A549 (cell line): ENCODE measurements around the gene IQCE. TPM values are rescaled to one million over a fixed set of nuclear protein-coding genes. Genes with fewer than 3 reads are reported as not detected.

Experiments used
- ATAC-seq, 2 experiments: fragments of 200-7000 bp in 1 of 2; fragments of >200 bp in 1 of 2; cut with Nextera tagmentation in 1 of 2; cut with Tn5 transposase in 1 of 2; 3 replicates each; pipeline versions ENCODE4 v1.8.0 to v1.9.1; 2018 to 2020; ENCODE audit warnings: mild to moderate bottlenecking in 1 of 2, moderate library complexity in 1 of 2
- CTCF ChIA-PET: fragments of 300-600 bp; sonication (Branson Sonifier 250); formaldehyde crosslinking; extraction: SDS; loops from one replicate; lab custom pipeline; 2021; ENCODE audit warnings: antibody characterized with exemption, inconsistent platforms; lab: Yijun Ruan, JAX
- POLR2A ChIA-PET: fragments of 350-600 bp; formaldehyde crosslinking; extraction: SDS; loops from one replicate; lab custom pipeline; 2021; ENCODE audit warnings: antibody characterized with exemption, inconsistent platforms; lab: Yijun Ruan, JAX
- DNase-seq, 2 experiments: peaks; one replicate each; pipeline versions ENCODE4 v3.0.0 to v3.0.0-alpha.2; 2011 to 2016; ENCODE audit warnings: low read depth in 1 of 2, low spot score in 1 of 2
- FAIRE-seq: peaks from 2 replicates; lab custom pipeline; 2011; peaks lifted over from hg19 to GRCh38; lab: Jason Lieb, UNC
- H3K27ac ChIP-seq, 2 experiments: fragments of >200 bp; sonication (Bioruptor Twin); formaldehyde crosslinking; 3 replicates each; pipeline ENCODE4 v1.5.1; 2016 to 2017
- H3K4me1 ChIP-seq: fragments of >200 bp; sonication (Bioruptor Twin); formaldehyde crosslinking; 3 replicates; pipeline ENCODE4 v1.6.1; 2016
- H3K4me2 ChIP-seq: fragments of >200 bp; sonication (Bioruptor Twin); formaldehyde crosslinking; 3 replicates; pipeline ENCODE4 v1.6.1; 2016
- H3K4me3 ChIP-seq: fragments of >200 bp; sonication (Bioruptor Twin); formaldehyde crosslinking; 3 replicates; pipeline ENCODE4 v1.5.1; 2016
- H3K9me3 ChIP-seq: fragments of >200 bp; sonication (Bioruptor Twin); formaldehyde crosslinking; 3 replicates; pipeline ENCODE4 v1.6.1; 2016
- BCL3 ChIP-seq: fragments of >200 bp; sonication (Bioruptor Twin); formaldehyde crosslinking; IDR thresholded peaks from 3 replicates; pipeline ENCODE4 v1.6.1; 2016
- CBX2 ChIP-seq: fragments of 200-600 bp; sonication (generic); IDR thresholded peaks from 2 replicates; pipeline ENCODE4 v1.6.1; 2016; ENCODE audit warnings: low read depth, mild to moderate bottlenecking, borderline replicate concordance
- EHF ChIP-seq: fragments of 250-450 bp; sonication (Bioruptor Pico); IDR thresholded peaks from 2 replicates; pipeline ENCODE4 v1.5.0; 2020; ENCODE audit warnings: mild to moderate bottlenecking
- EHMT2 ChIP-seq: fragments of 200-600 bp; sonication (generic); IDR thresholded peaks from 2 replicates; pipeline ENCODE4 v1.6.1; 2016; ENCODE audit warnings: antibody characterized with exemption, low read depth, mild to moderate bottlenecking, moderate library complexity
- FOSB ChIP-seq: fragments of 250-450 bp; sonication (Bioruptor Pico); IDR thresholded peaks from 2 replicates; pipeline ENCODE4 v1.5.0; 2020; ENCODE audit warnings: mild to moderate bottlenecking, moderate library complexity
- FOSL2 ChIP-seq, 2 experiments: fragments of 450-650 bp in 1 of 2; fragments of >200 bp in 1 of 2; sonication (Bioruptor Twin) in 1 of 2; formaldehyde crosslinking; IDR thresholded peaks; 2 replicates each; pipeline versions ENCODE4 v1.5.0 to v1.6.1; 2016 to 2020; ENCODE audit warnings: mild to moderate bottlenecking in 1 of 2, moderate library complexity in 1 of 2
- FOXS1 ChIP-seq: fragments of 250-450 bp; sonication (Bioruptor Pico); IDR thresholded peaks from 2 replicates; pipeline ENCODE4 v1.5.0; 2020; ENCODE audit warnings: mild to moderate bottlenecking, moderate library complexity
- HEYL ChIP-seq: fragments of 250-450 bp; sonication (Bioruptor Pico); IDR thresholded peaks from 2 replicates; pipeline ENCODE4 v1.8.0; 2021; ENCODE audit warnings: mild to moderate bottlenecking, moderate library complexity
- HOXA7 ChIP-seq: fragments of 250-450 bp; sonication (Bioruptor Pico); IDR thresholded peaks from 2 replicates; pipeline ENCODE4 v1.5.0; 2020; ENCODE audit warnings: mild to moderate bottlenecking, moderate library complexity
- JUN ChIP-seq, 2 experiments: fragments of >200 bp; sonication (Bioruptor Twin); formaldehyde crosslinking; IDR thresholded peaks; 2 replicates in 1 of 2; 3 replicates in 1 of 2; pipeline ENCODE4 v1.6.1; 2016 to 2017
- MAFK ChIP-seq: fragments of 450-650 bp; IDR thresholded peaks from 2 replicates; pipeline ENCODE4 v1.6.1; 2014; ENCODE audit not compliant: partially characterized antibody
- MAZ ChIP-seq: fragments of 150-350 bp; IDR thresholded peaks from 2 replicates; pipeline ENCODE4 v1.6.1; 2014; ENCODE audit warnings: antibody characterized with exemption, low read depth, low read length, borderline replicate concordance
- MYC ChIP-seq: IDR thresholded peaks from 2 replicates; pipeline ENCODE4 v1.6.1; 2012; ENCODE audit warnings: mild to moderate bottlenecking, inconsistent platforms, low read length, improper control_type of control experiment, borderline replicate concordance
- NFE2L2 ChIP-seq: fragments of 150-350 bp; conservative IDR thresholded peaks from 2 replicates; pipeline ENCODE4 v1.6.1; 2014; ENCODE audit warnings: low read length
- RARB ChIP-seq: fragments of 250-450 bp; sonication (Bioruptor Pico); IDR thresholded peaks from 2 replicates; pipeline ENCODE4 v1.8.0; 2021; ENCODE audit warnings: mild to moderate bottlenecking, moderate library complexity
- RFX5 ChIP-seq: fragments of 450-650 bp; IDR thresholded peaks from 2 replicates; pipeline ENCODE4 v1.7.1; 2014; ENCODE audit warnings: antibody characterized with exemption, mild to moderate bottlenecking, moderate library complexity
- SREBF2 ChIP-seq: fragments of 450-650 bp; IDR thresholded peaks from 2 replicates; pipeline ENCODE4 v1.6.1; 2014; ENCODE audit warnings: mild to moderate bottlenecking, moderate library complexity
- TFCP2L1 ChIP-seq: fragments of 250-450 bp; sonication (Bioruptor Pico); IDR thresholded peaks from 2 replicates; pipeline ENCODE4 v1.5.0; 2021; ENCODE audit warnings: mild to moderate bottlenecking
- ZFP36 ChIP-seq: fragments of 450-650 bp; IDR thresholded peaks from 2 replicates; pipeline ENCODE4 v1.6.1; 2014; ENCODE audit warnings: borderline replicate concordance; ENCODE audit not compliant: partially characterized antibody
- ZNF302 ChIP-seq: fragments of 250-450 bp; sonication (Bioruptor Pico); IDR thresholded peaks from 2 replicates; pipeline ENCODE4 v1.9.0; 2021; ENCODE audit warnings: inconsistent platforms, mild to moderate bottlenecking, moderate library complexity
- WGBS: methylation state at CpG from one replicate; pipeline ENCODE4 v1.1.6; 2017; ENCODE audit errors: missing lambda C conversion rate; 5-methylcytosine and 5-hydroxymethylcytosine counted together
- polyA plus RNA-seq, 4 experiments: library from polyadenylated mRNA; depleted of rRNA in 3 of 4; stranded (reverse); fragments of >200 nt; fragmentation: RNase III in 1 of 4; extraction: RNeasy Plus Mini Kit Qiagen cat#74134 plus additional on column Dnase treatment in 1 of 4; gene quantifications; 2 replicates in 3 of 4; 3 replicates in 1 of 4; pipeline ENCODE4 v1.2.3, GENCODE V29; 2011 to 2017
- TF ChIP-seq, protein P1 (sequence below): fragments of >200 bp; sonication (Bioruptor Twin); formaldehyde crosslinking; IDR thresholded peaks from 2 replicates; pipeline ENCODE4 v1.6.1; 2016
- TF ChIP-seq, protein P2 (sequence below): fragments of >200 bp; sonication (Bioruptor Twin); formaldehyde crosslinking; IDR thresholded peaks from 3 replicates; pipeline ENCODE4 v1.5.1; 2016
- TF ChIP-seq, protein P3 (sequence below): fragments of 150-350 bp; IDR thresholded peaks from 2 replicates; pipeline ENCODE4 v1.6.1; 2014; ENCODE audit warnings: low read depth, mild to moderate bottlenecking, low read length
- TF ChIP-seq, protein P4 (sequence below): fragments of 250-450 bp; sonication (Bioruptor Pico); IDR thresholded peaks from 2 replicates; pipeline ENCODE4 v1.5.0; 2021; ENCODE audit warnings: mild to moderate bottlenecking, moderate library complexity, borderline replicate concordance
- TF ChIP-seq, protein P5 (sequence below): IDR thresholded peaks from 2 replicates; pipeline ENCODE4 v1.6.1; 2012

Gene IQCE
- polyA plus RNA-seq, 2 of the 4 experiments (the other 2 are of a cell fraction) = 10.6 to 13.0 TPM

DNA sequence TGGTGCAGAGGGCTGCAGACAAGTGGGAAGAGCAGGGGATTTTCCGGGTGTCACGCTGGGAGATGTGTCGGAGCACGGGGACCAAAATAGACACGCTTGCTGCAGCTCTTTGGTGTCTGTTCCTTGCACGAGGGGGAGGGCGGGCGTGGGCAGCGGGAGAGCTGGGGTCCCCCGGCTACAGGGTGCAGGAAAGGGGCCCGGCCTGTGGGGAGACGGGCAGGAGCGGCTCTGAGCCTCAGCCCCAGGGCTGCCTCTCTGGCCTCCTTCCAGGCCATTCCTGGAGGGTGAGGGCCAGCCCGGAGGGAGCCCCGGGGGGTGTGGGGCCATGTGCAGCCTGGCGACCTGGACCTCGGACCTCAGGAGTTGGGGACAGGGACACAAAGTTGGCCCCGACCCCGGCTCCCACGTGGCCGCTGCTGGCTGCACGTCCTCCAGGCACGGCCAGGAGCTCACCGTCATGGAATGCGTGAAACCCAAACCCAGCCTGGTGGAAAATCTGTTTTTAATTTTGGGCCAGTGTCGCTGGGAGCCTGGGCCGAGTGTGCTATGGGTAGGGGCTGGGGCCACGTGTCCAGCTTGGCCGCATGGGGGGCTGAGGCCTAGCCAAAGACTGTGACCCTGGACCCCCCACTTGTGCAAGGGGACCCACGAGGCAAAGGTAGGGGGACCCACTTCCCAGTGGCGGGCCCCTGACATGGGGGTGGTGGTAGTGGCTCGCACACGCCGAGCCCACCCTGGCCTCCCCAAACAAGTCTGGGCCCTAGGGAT lies 79.6 kb downstream of the IQCE start:
- Histone ChIP-seq H3K4me2 (no peak overlapping the region), H3K4me3 (no peak overlapping the region), H3K9me3 (no peaks in the 10 kb centered on the region), H3K27ac (no peak overlapping the region), H3K4me1 (peaks cover 42% of the 10 kb centered on the region)
- TF ChIP-seq, protein P1, sequence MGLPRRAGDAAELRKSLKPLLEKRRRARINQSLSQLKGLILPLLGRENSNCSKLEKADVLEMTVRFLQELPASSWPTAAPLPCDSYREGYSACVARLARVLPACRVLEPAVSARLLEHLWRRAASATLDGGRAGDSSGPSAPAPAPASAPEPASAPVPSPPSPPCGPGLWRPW = no peak
- no peak for TF ChIP-seq MAFK
- TF ChIP-seq, protein P2, sequence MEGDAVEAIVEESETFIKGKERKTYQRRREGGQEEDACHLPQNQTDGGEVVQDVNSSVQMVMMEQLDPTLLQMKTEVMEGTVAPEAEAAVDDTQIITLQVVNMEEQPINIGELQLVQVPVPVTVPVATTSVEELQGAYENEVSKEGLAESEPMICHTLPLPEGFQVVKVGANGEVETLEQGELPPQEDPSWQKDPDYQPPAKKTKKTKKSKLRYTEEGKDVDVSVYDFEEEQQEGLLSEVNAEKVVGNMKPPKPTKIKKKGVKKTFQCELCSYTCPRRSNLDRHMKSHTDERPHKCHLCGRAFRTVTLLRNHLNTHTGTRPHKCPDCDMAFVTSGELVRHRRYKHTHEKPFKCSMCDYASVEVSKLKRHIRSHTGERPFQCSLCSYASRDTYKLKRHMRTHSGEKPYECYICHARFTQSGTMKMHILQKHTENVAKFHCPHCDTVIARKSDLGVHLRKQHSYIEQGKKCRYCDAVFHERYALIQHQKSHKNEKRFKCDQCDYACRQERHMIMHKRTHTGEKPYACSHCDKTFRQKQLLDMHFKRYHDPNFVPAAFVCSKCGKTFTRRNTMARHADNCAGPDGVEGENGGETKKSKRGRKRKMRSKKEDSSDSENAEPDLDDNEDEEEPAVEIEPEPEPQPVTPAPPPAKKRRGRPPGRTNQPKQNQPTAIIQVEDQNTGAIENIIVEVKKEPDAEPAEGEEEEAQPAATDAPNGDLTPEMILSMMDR = no peak
- TF ChIP-seq MYC = no peak
- no peak for TF ChIP-seq RARB
- TF ChIP-seq HEYL (CRISPR knock-in tag) = no peak
- no peak for TF ChIP-seq EHF (CRISPR knock-in tag)
- no peak for TF ChIP-seq ZNF302 (CRISPR knock-in tag)
- no peak for TF ChIP-seq TFCP2L1 (CRISPR knock-in tag)
- ATAC-seq = no peak
- POLR2A ChIA-PET = interaction anchor here (0.5 kb wide), 1 partner anchor 194 kb away, joined by 3 read pairs; no protein-coding TSS in a partner anchor
- no peak for DNase-seq
- WGBS = 73% methylated on average over 6 of the region's 34 CpGs
- no peak for FAIRE-seq
- CTCF ChIA-PET = interaction anchor here (1.5 kb wide), 1 partner anchor 33 kb away, joined by 4 read pairs; no protein-coding TSS in a partner anchor

DNA sequence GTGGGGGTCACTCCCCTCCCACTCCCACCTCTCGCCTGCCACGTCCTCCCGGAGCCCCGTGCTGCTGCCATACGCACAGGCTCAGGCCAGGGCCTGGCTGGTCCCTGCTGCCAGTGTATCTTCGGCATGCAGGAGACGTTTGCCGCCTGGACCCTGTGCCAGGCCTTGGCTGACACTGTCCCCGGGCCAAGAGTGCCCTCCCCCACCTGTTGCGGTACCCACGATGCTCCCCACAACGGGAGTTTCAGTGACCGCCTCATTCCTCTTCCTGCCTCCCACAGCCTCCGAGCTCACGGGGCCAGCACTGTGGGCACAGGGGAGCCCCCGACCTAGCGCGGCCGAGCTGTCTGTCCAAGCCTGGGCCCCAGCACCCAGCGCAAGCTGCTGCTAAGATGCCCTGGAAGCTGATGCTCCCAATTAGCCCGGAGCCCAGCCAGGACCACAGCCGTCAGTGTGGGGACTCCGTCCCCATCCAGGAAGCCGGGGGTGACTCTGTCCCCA lies 80.5 kb downstream of the IQCE start:
- no peak for ATAC-seq
- H3K4me1 ChIP-seq = peaks cover 34% of the 10 kb centered on the region
- H3K4me3 ChIP-seq = no peak overlapping the region
- no peaks in the 10 kb centered on the region for H3K9me3 ChIP-seq
- DNase-seq = no peak
- FAIRE-seq = no peak
- ChIA-PET POLR2A (no interaction called here), CTCF (interaction anchor here (1.5 kb wide), 1 partner anchor 32 kb away, joined by 4 read pairs; no protein-coding TSS in a partner anchor)
- H3K27ac ChIP-seq = no peak overlapping the region
- WGBS = 93% methylated on average over 23 of the region's 24 CpGs
- no peak overlapping the region for H3K4me2 ChIP-seq
- TF ChIP-seq MAZ (no peak), MAFK (no peak), FOSB (CRISPR knock-in tag) (no peak), ZFP36 (no peak), FOXS1 (CRISPR knock-in tag) (no peak), FOSL2 (IDR thresholded peaks at IDR 0.05) (no peak), FOSL2 (CRISPR knock-in tag; IDR thresholded peaks at IDR 0.05) (no peak)

DNA sequence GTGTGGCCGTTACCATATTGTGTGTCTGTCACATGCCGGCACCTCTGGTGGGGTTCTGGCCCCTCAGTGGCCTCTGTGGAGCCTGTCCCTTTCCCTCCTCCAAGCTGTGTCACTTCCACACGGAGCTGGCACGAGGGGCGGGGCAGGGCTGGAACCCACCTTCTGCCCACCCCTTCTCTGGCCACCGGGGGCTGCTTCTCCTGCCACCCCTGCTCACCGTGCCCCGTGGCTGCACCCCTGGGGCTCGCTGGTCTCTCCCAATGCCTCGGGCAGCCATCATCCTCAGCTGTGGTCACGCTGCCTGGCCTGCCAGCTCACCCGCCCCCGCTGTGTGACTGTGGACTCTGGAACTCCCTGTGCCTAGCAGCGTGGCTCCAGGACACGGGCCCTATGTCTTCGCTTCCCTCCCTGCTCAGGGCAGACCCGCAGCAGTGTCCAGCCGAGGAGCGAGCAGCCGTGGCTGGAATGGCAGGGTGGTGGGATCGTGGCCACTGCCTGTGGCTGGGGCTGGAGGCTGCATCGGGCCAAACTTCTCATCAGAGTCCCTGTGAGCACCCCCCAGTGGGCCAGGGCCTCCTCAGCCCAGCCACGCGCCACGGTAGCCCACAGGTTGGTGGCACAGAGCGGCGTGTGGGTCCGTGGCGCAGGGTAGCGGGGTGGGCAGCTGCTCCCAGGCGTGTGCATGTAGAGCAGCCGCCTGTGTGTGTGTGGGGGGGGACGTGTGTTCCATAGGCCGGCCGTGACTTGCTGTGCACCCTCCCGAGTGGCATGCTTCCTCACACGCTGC lies 81.1 kb downstream of the IQCE start:
- H3K4me1 ChIP-seq = peaks cover 29% of the 10 kb centered on the region
- no peak for ATAC-seq
- CTCF ChIA-PET = no interaction called here
- H3K9me3 ChIP-seq = no peaks in the 10 kb centered on the region
- WGBS = 93% methylated on average over 29 of the region's 37 CpGs
- no peak overlapping the region; a peak in 1 of 6 replicates for H3K27ac ChIP-seq
- DNase-seq = no peak
- H3K4me3 ChIP-seq = no peak overlapping the region
- no peak for FAIRE-seq
- H3K4me2 ChIP-seq = no peak overlapping the region
- POLR2A ChIA-PET = no interaction called here
- TF ChIP-seq HEYL (CRISPR knock-in tag) (no peak), BCL3 (no peak), CBX2 (no peak), EHMT2 (no peak), RFX5 (no peak), JUN (IDR thresholded peaks at IDR 0.05) (no peak), SREBF2 (no peak), NFE2L2 (no peak), HOXA7 (no peak)
- TF ChIP-seq, protein P3, sequence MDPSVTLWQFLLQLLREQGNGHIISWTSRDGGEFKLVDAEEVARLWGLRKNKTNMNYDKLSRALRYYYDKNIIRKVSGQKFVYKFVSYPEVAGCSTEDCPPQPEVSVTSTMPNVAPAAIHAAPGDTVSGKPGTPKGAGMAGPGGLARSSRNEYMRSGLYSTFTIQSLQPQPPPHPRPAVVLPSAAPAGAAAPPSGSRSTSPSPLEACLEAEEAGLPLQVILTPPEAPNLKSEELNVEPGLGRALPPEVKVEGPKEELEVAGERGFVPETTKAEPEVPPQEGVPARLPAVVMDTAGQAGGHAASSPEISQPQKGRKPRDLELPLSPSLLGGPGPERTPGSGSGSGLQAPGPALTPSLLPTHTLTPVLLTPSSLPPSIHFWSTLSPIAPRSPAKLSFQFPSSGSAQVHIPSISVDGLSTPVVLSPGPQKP = no peak
- TF ChIP-seq, protein P4, sequence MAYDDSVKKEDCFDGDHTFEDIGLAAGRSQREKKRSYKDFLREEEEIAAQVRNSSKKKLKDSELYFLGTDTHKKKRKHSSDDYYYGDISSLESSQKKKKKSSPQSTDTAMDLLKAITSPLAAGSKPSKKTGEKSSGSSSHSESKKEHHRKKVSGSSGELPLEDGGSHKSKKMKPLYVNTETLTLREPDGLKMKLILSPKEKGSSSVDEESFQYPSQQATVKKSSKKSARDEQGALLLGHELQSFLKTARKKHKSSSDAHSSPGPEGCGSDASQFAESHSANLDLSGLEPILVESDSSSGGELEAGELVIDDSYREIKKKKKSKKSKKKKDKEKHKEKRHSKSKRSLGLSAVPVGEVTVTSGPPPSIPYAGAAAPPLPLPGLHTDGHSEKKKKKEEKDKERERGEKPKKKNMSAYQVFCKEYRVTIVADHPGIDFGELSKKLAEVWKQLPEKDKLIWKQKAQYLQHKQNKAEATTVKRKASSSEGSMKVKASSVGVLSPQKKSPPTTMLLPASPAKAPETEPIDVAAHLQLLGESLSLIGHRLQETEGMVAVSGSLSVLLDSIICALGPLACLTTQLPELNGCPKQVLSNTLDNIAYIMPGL (CRISPR knock-in tag) = no peak
- TF ChIP-seq, protein P5, sequence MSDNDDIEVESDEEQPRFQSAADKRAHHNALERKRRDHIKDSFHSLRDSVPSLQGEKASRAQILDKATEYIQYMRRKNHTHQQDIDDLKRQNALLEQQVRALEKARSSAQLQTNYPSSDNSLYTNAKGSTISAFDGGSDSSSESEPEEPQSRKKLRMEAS = no peak
